ENCODE measurements around the gene DHFR2.
A peak's percentile ranks its signal among the peaks of the same experiment; 100 is the strongest.
"Not testable (repeated sequence)": the region's sequence is repeated elsewhere in the genome, so short reads cannot be mapped to it uniquely, and the experiment has no call there.

DHFR2 gene

DNA sequence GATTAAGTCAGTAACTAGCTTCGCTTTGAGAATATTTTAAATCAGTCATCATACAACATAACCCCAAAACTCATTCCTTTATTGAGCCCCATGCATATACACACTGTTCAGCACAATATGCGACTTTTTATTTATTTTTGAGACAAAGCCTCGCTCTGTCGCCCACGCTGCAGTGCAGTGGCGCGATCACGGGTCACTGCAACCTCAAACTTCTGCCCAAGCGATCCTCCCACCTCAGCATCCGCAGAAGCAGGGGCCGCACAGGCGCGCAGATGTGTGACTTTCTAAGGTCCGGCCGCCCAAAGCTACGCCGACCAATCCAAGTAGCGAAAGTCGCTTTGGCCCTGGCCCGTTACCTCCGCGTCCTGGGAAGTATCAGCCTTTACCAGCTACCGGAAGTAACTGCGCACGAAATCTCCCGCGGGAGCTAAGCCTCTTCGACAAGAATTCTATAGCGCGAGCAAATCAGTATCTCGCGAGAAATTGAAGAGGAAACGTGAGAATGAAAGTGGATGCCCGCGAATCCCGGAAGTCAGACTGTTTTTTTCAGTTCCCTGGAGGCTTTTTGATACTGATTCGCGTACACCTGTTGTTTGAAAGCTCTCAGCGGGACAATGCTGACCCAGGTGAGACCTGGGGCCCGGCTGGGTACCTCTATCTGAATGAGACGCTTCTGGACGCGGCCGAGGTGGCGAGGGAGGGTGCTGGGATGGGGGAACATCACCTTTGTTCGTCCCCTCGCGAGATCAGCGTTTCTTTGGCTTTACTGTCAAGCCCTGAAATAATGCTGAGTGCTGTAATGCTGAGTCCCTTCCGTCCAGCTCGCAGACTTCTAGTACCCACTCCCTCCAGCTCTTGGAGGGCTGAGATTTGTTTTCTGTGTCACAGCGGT, at the start of gene DHFR2, which contains the start of gene NSUN3:
DHFR2 (minus strand) TSS at position 404 of the 892 bp plus-strand sequence. CDS start 1,405 bp downstream, outside the sequence.
NSUN3 (plus strand) TSS at position 549 of the 892 bp plus-strand sequence; CDS start at position 615, 66 bp downstream.
- peak; percentile 97 for DNase-seq (ENCODE audit: low read depth, low spot score)

DNA sequence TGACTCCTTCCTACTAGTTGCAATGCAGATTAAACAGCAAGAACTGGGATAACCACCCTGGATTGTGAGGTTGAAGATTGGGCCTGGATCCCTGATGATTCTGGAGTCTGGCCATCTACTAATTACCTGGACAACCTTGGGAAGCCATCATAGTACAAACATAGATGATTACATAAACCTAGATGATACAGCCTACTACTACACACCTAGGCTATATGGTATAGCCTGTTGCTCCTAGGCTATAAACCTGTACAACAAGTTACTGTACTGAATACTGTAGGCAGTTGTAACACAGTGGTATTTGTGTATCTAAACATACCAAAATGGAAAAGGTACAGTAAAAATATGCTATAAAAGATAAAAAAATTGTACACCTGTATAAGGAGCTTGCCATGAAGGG, 48.1 kb upstream of the DHFR2 start:
- DNase-seq (ENCODE audit: low read depth, low spot score) = no peak

DNA sequence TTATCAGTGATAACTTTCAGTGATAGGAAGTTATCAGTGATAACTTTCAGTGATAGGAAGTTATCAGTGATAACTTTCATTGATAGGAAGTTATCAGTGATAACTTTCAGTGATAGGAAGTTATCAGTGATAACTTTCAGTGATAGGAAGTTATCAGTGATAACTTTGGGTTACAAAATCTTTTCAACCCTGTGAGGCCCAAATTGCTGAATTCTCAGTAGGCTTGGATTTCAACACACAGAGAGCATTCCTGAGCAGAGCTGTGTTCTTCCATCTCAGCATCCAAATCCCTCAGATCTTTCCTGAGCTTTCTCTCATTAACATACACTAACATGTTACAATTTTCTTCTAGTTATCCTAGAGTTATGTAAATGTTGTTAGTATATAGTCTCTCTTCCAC, 47.5 kb upstream of the DHFR2 start:
- not testable (repeated sequence) for DNase-seq (ENCODE audit: low read depth, low spot score)

DNA sequence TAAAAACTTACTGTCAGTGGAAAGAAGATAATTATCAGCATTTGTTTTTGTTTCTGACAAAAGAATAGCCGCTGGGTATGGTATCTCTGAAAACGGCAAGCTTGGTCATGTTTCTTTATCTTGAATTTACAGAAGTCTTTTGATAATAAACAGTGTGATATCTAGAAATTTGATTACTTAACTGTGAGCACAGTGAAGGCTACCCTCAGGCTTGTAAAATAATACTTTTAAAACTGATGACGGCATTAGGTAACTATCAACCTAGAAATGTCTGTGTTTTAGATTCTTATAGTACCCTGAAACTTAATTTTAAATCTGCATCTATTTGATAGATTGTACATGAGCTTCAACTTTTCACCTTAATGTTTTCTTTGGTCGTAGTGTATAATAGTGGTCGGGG, 43.6 kb upstream of the DHFR2 start:
- DNase-seq (ENCODE audit: low read depth, low spot score) = no peak

DNA sequence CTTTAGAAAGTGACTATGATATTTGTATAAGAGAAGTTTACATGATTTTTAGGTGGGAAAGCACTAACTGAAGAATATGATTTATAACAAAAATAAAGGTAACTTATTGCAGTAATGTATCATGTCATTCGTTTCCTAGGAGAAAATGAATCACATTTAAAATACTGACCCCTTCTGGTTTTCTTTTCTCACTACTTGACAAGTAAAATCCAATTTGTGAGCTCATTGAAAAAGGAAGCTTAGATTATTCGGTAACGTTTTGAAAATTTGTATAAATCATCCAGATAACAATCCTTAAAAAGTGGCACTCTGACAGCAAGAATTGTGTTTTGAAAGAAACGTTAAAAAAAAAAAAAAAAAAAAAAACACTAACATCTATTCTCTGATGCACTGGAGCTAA, 39.1 kb upstream of the DHFR2 start:
- DNase-seq (ENCODE audit: low read depth, low spot score) = no peak

DNA sequence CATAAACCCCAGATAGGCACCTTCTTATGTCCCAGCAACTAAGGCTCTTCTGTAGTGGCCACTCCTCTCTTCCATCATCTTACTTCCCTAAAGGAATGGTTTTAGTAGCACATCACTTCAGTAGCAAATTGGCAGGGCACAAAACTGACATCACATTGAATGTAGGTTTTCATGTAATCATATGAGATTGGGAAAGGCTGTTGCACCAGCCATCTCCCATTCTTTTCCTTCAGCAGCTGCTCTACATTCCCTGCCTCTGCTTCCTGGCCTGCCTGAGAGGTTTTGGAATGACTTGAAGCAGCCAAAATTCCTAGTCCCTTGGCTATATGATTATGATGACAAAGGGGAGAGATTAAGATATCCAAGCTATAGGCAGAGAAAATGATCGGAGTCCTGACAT, 36.6 kb upstream of the DHFR2 start:
- DNase-seq (ENCODE audit: low read depth, low spot score) = no peak

DNA sequence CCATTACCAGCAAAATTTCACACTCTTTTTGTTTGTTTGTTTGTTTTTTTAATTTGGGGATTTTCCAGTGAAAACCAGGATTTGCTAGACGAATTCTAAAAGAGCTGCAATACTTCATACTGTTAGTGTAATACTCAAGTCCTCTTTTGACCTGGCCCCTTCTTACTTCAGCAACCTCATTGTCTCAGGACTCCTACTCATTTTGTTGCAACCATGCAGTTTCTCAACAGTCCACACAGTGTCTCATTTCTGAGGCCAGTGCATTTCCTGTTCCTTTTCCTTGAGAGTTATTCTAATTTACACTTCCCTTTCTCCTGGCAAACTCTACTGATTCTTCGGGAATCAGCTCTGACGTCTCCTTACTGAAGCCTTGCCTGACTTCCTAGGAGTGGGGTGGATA, 35.7 kb upstream of the DHFR2 start:
- no peak for DNase-seq (ENCODE audit: low read depth, low spot score)

DNA sequence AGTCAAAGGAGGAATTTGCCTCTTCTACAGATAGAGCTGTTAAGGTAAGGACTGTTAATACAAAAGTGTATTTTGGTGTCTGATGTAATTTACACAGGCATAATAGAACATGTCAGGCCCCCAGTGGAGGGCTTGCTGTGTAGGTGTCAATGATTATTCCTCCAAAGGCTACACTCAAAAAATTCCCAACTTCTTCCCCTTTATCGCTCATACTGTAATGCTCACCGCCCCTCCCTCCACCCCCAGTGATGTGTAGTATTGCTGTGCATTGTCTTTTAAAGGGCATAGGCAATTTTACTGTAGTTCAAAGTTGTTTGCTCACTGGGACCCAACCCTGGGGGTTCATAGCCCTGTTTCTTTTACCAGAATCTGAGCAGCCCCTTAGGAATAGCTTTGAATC, 32.4 kb upstream of the DHFR2 start:
- DNase-seq (ENCODE audit: low read depth, low spot score) = no peak

DNA sequence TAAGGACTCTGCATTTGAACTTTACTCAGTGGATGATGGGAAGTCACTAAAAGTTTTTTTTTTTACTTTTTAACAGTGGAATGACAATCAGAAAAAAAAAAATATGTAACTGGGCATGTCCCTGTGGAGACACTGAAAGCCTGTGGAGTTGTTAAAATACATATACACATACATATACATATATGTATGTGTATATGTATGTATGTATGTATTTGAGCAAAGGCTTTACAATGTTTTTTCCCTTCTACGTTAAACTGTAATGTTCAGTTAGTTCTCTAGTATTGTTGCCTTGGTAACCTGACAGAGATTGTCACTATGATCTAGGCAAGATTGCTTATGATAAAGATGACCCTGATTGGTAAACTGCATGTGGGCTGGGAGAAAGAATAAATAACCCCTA, 30.4 kb upstream of the DHFR2 start:
- no peak for DNase-seq (ENCODE audit: low read depth, low spot score)

DNA sequence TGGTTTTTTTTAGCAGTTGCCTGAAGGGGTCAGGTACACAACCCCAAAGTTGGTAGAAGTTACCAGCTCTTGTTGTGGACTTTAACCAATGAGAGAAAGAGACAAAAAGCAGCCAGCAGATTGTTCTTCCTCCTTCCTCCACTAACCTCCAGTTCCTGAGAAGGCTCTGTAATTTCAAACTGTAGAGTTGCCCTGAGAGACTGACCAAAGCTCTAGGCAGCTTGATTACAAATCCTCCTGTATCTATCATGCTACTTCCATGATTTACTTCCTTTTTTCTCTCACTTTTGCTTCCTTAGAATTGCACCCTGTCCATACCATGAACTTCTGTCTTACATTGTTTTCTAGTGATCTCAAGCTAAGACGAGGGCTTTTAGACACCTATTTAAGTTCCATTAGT, 29.4 kb upstream of the DHFR2 start:
- no peak for DNase-seq (ENCODE audit: low read depth, low spot score)

DNA sequence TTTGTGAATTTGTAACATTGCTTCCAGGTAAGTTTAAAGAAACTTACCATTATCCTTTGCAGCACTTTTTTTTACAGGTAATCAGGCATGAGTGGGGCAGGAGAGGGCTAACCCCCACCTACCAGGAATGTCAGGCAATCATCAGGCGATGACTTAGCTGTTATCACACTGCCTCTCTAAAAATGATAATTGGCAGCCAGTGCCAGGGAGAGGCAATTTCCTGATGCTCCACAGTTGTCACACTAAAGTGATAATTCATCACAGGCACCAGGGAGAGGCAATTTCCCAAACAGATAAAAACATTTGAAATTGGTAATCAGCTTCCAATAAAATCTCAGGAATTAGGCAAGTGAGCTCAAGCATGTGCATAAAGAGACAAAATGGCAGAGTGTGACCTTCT, 26.4 kb upstream of the DHFR2 start:
- DNase-seq (ENCODE audit: low read depth, low spot score) = no peak

DNA sequence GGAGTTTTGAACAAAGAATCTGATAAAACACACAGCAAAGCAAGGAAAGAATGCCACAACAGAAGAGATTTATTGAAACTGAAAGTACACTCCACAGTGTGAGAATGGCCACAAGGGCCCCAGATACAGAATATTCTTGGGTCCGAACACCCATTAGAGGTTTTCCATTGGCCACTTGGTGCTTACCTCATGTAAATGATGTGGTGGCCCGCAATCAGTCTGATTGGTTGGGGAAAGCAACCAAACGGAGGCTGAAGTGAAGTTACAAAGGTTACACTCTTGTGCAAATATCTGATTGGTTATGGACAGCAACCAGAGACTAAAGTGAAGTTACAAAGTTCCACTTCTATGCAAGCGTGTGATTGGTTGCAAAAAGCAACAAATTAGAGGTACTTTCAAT, 20.5 kb upstream of the DHFR2 start:
- no peak for DNase-seq (ENCODE audit: low read depth, low spot score)

DNA sequence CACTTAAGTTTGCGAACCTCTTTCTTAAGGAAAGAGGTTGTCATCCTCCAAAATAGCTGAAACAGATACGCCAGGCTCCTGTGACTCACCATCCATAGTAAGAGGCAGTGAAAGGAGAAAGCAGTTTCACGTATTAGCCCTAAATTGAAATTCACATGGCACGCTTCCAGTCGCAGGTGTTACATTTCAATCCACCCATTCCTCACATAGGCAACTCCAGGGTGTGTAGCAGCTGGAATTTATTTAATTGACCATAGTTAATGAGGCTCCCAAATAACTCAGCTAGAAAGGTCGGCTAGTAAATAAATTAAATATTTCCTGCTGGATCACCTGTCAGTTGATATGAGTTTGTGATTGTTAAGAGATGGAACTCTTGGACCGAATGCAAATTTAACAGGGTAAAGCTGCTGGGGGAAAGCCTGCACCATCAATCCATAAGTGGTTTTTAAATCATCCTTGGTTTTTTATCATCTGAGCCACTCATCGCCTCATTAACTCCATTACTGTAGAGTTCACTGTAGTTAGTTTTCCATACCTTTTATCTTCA, 19.7 kb upstream of the DHFR2 start:
- DNase-seq (ENCODE audit: low read depth, low spot score) = no peak

DNA sequence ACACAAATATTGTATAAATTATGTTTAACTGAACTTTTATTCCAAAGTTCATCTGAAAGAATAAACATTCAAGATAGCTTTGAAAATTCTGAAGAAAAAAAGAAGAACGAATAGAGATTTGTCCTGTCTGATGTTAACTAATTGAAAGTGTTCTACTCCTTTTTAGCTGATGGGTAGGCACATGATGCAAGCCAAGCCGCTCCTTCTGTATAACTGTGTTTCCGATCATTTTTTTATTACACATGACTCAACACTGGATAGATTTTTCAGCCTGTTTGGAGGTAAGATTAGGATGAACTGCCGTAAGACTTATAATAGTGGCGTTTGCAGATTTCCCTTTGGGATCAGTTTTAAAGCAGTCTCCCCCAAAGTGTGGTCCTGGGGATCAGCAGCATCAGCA, 19.2 kb upstream of the DHFR2 start:
- DNase-seq (ENCODE audit: low read depth, low spot score) = no peak

DNA sequence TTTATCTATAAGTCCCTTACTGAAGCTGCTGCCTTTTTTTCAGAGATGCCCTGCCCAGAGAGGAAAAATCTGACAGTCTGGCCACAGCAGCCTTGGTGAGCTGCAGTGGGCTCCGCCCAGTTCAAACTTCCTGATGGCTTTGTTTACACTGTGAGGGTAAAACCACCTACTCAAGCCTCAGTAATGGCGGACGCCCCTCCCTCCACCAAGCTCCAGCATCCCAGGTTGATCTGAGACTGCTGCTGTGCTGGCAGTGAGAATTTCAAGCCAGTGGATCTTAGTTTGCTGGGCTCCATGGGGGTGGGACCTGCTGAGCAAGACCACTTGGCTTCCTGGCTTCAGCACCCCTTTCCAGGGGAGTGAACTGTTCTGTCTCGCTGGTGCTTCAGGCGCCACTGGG, 17.8 kb upstream of the DHFR2 start:
- peak; percentile 31 for DNase-seq (ENCODE audit: low read depth, low spot score)

DNA sequence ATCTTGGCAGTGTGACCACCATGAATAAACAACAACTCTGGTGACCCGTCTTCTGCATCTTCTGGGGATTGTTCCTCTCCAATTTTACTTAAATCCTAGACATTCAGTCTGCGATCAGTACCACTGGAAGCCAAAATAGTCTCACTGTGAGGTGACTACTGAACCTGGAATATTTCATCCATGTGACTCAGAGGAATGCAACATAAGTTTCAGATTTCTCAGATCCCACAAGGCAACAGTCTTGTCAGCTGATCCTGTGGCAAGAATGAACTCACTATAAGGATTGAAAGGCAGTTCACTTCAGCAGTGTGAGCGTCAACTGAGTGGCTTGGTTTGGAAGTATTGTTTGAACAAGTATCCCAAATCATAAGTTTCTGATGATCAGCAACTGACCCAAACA, 13.3 kb upstream of the DHFR2 start:
- DNase-seq (ENCODE audit: low read depth, low spot score) = no peak

DNA sequence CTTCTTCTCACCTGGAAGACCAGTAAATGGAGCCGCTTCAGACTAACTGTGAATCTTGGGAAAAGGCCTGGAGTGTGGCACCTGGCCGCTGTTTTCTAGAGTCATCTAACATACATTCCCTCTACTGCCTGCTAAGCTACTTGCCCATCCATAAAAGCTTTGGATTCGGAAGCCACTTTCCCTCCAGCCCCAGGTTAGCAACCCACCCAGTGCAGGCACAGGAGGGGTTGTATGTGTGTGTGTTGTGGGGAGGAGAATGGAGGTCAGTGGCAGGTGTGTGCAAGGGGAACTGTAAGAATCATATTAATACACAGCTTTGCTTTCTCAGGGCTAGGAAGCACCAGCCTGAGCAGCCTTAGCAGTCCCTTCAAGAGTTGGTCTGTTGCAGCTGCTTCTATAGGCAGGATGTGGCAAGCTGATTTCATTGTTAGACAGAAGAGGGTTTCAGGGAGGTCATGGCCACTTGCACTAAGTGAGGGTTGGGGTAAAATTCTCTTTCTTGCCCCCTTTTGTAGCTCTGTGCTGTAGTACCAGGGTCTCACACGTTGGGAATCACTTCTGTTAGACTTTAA, 9.1 kb upstream of the DHFR2 start:
- no peak for DNase-seq (ENCODE audit: low read depth, low spot score)

DNA sequence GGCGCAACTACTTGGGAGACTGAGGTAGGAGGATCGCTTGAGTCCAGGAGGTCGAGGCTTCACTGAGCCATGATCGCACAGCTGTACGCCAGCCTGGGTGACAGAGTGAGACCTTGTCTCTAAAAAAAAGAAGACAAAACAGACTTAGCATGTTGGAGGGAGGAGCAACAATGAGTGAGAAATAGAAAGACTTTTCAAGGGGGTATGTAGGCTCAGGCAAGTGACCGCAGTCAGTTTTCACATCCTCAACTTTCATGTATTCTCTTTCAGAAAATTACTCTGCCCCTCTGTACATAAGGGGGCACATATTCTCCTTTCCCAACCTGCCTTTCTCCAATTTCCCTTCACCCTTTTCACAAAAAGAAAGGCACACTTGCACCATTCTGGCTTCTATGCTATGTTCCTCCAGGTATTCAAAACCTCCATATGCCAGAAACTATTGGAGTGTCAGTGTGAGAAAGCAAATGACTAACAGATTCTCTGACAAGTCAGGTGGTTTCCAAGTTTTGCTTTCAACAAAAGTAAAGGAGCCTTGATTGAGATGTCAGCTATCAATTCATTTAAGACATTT, 7.7 kb upstream of the DHFR2 start:
- no peak for DNase-seq (ENCODE audit: low read depth, low spot score)

DNA sequence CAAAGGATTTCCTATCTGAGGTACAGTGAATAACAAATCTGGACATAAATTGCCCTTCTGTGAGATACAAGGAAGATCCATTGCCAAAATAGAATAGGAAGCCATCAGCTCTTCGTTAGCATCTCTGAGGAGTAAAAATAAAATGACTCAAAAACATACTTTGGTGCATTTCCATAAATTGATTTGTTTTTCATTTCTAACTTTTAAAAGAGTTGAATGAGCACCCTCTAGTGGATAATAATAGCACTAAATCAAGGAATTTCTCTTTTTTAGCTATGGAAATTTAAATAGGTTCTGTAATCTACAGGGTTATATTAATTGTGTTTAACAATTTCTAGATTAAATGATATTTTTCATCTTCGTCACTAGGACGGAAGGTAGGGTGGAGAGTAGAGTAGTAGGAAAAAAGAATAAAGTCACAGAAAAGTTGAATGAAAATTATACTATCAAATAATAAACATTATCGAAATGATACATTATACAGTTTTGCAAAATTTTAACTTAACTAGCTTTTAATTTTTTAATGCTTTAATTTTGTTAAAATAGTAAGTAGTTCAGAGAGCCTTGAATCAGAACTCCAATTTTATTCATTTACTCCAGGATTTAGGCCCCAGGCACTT, 6.6 kb upstream of the DHFR2 start:
- DNase-seq (ENCODE audit: low read depth, low spot score) = no peak

DNA sequence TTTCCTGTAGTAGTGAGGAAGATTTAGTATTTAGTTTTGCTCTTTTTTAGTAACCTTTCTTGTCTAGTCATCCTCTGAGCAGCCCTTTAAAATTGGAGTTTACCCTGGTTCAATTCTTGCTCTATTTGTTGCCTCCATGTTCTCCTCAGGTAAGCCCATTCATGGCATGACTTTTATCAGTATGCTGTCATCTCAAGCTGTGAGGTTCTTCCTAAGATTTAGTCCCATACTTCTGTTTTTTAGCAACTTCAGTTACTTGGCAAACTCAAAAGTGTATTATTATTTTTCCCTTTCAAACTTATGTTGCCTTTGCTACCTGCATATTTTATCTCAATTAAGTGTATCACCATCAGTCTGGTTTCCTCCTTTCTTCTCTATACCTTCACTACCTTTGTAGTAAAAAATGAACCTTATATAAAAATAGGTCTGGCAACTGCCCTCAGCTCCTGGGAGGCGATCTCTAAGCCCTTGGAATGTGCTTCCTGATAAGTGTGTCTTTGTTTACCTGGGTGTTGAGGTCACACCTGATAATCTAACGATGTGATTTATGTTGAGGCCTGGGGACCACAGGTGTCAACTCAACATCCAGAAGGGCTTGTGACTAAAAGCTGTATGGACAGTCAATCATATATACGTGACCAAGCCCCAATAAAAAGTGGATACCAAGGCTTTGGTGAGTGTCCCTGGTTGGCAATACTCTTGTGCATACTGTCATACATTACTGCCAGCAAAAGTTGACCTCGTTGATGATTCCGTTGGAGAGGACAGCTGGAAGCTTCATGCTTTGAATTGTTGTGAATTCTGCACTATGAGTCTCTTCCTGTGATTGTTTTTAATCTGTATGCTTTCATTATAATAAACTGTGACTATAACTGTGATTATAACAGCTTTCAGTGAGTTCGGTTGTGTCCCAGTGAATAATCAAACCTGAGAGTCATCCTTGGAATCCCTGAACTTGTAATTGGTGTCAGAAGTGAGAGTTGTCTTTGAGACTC, 4.1 kb upstream of the DHFR2 start:
- no peak for DNase-seq (ENCODE audit: low read depth, low spot score)
